HepG2 (cell line): ENCODE data around the gene PPM1G. TPM values are rescaled to one million over a fixed set of nuclear protein-coding genes. Genes with fewer than 3 reads are reported as not detected.
A peak's percentile ranks its signal among the peaks of the same experiment; 100 is the strongest.

Source experiments
- ADNP ChIP-seq: sonication (generic); formaldehyde crosslinking; IDR thresholded peaks from 2 replicates; pipeline ENCODE4 v1.4.0; 2020; ENCODE audit warnings: missing genetic modification reagents
- CC2D1A ChIP-seq: sonication (generic); formaldehyde crosslinking; IDR thresholded peaks from 2 replicates; pipeline ENCODE4 v1.8.1; 2023; ENCODE audit warnings: mild to moderate bottlenecking, missing genetic modification reagents
- CREB1 ChIP-seq, 2 experiments: fragments of 450-650 bp in 1 of 2; IDR thresholded peaks; 2 replicates each; pipeline ENCODE4 v1.6.1; 2016 to 2017; ENCODE audit warnings: control low read depth in 1 of 2, mild to moderate bottlenecking in 1 of 2, missing compliant biosample characterization in 1 of 2, missing genetic modification characterization in 1 of 2
- GMEB1 ChIP-seq: sonication (generic); formaldehyde crosslinking; IDR thresholded peaks from 2 replicates; pipeline ENCODE4 v1.5.1; 2020; ENCODE audit warnings: missing genetic modification reagents, mild to moderate bottlenecking, borderline replicate concordance
- HES4 ChIP-seq: sonication (generic); formaldehyde crosslinking; IDR thresholded peaks from 2 replicates; pipeline ENCODE4 v1.9.0; 2021; ENCODE audit warnings: mild to moderate bottlenecking, missing genetic modification reagents, borderline replicate concordance
- HIVEP1 ChIP-seq: sonication (generic); formaldehyde crosslinking; IDR thresholded peaks from 2 replicates; pipeline ENCODE4 v1.4.0; 2020; ENCODE audit warnings: mild to moderate bottlenecking, missing genetic modification reagents
- HNF4A ChIP-seq: sonication (generic); formaldehyde crosslinking; IDR thresholded peaks from 2 replicates; pipeline ENCODE4 v1.4.0; 2020; ENCODE audit warnings: missing genetic modification reagents
- HOXA9 ChIP-seq: sonication (generic); formaldehyde crosslinking; IDR thresholded peaks from 2 replicates; pipeline ENCODE4 v1.8.1; 2022; ENCODE audit warnings: missing genetic modification reagents, mild to moderate bottlenecking, moderate library complexity, borderline replicate concordance
- PAWR ChIP-seq: sonication (generic); formaldehyde crosslinking; IDR thresholded peaks from 2 replicates; pipeline ENCODE4 v1.4.0; 2020; ENCODE audit warnings: missing genetic modification reagents, mild to moderate bottlenecking, borderline replicate concordance
- RCOR2 ChIP-seq: IDR thresholded peaks from 2 replicates; pipeline ENCODE4 v1.6.1; 2016; ENCODE audit warnings: missing biosample characterization, missing genetic modification reagents
- SCMH1 ChIP-seq: sonication (generic); formaldehyde crosslinking; IDR thresholded peaks from 2 replicates; pipeline ENCODE4 v1.9.0; 2021; ENCODE audit warnings: missing genetic modification reagents, mild to moderate bottlenecking, borderline replicate concordance
- SMAD9 ChIP-seq: sonication (generic); formaldehyde crosslinking; IDR thresholded peaks from 2 replicates; pipeline ENCODE4 v1.5.1; 2020; ENCODE audit warnings: mild to moderate bottlenecking, missing genetic modification reagents
- SOX5 ChIP-seq: IDR thresholded peaks from 2 replicates; pipeline ENCODE4 v1.6.1; 2016; ENCODE audit warnings: borderline replicate concordance
- ZC3H4 ChIP-seq: sonication (generic); formaldehyde crosslinking; IDR thresholded peaks from 2 replicates; pipeline ENCODE4 v1.4.0; 2020; ENCODE audit warnings: missing genetic modification reagents, borderline replicate concordance
- ZFP91 ChIP-seq: sonication (generic); formaldehyde crosslinking; IDR thresholded peaks from 2 replicates; pipeline ENCODE4 v1.9.0; 2022; ENCODE audit warnings: missing genetic modification reagents, mild to moderate bottlenecking, borderline replicate concordance
- ZNF30 ChIP-seq: sonication (generic); formaldehyde crosslinking; IDR thresholded peaks from 2 replicates; pipeline ENCODE4 v1.5.0; 2020; ENCODE audit warnings: mild to moderate bottlenecking, missing genetic modification reagents
- ZNF549 ChIP-seq: sonication (generic); formaldehyde crosslinking; IDR thresholded peaks from 2 replicates; pipeline ENCODE4 v1.5.0; 2020; ENCODE audit warnings: missing genetic modification reagents
- ZNF556 ChIP-seq: sonication (generic); formaldehyde crosslinking; IDR thresholded peaks from 2 replicates; pipeline ENCODE4 v1.4.0; 2020; ENCODE audit warnings: mild to moderate bottlenecking, missing genetic modification reagents, borderline replicate concordance
- ZSCAN25 ChIP-seq: sonication (generic); formaldehyde crosslinking; IDR thresholded peaks from 2 replicates; pipeline ENCODE4 v1.8.0; 2022; ENCODE audit warnings: mild to moderate bottlenecking, missing genetic modification reagents
- ZSCAN9 ChIP-seq: IDR thresholded peaks from 2 replicates; pipeline ENCODE4 v1.6.1; 2016; ENCODE audit warnings: borderline replicate concordance
- polyA plus RNA-seq, 8 experiments: library from polyadenylated mRNA; depleted of rRNA in 3 of 8; stranded (reverse) in 7 of 8; unstranded in 1 of 8; fragments of >200 nt; fragmentation: Illumina TruSeq in 4 of 8; extraction: Trizol in 4 of 8; gene quantifications; 2 replicates each; pipeline versions ENCODE4 v1.2.1 to v1.2.3, GENCODE V29; 2011 to 2016; ENCODE audit warnings: low read depth in 4 of 8, missing spikeins in 1 of 8, mixed read lengths in 1 of 8; ENCODE audit not compliant: insufficient read depth in 1 of 8
- total RNA-seq, 5 experiments: library from RNA; depleted of rRNA; stranded (reverse); fragments of >200 nt; fragmentation: Illumina TruSeq; extraction: Trizol; gene quantifications; 2 replicates each; pipeline ENCODE4 v1.2.3, GENCODE V29; 2016; ENCODE audit warnings: low read depth in 1 of 5
- TF ChIP-seq, protein P1 (sequence below): sonication (generic); formaldehyde crosslinking; IDR thresholded peaks from 2 replicates; pipeline ENCODE4 v1.9.0; 2021; ENCODE audit warnings: missing genetic modification reagents, mild to moderate bottlenecking, borderline replicate concordance
- TF ChIP-seq, protein P2 (sequence below): IDR thresholded peaks from 2 replicates; pipeline ENCODE4 v1.6.1; 2012; ENCODE audit warnings: inconsistent platforms
- TF ChIP-seq, protein P3 (sequence below): sonication (generic); formaldehyde crosslinking; IDR thresholded peaks from 2 replicates; pipeline ENCODE4 v1.5.1; 2020; ENCODE audit warnings: mild to moderate bottlenecking, moderate library complexity, missing genetic modification reagents

PPM1G gene
- total and polyA plus RNA-seq, 2 of the 13 experiments (the other 11 are each of a cell fraction or from before 2014, with no cell fraction given) = 58.2 to 213 TPM

GRCh38 chr2:27370026-27370815 lies 39.2 kb downstream of the PPM1G start, which contains the start of the genes EIF2B4 and SNX17 (continued):
- TF ChIP-seq, protein P1, sequence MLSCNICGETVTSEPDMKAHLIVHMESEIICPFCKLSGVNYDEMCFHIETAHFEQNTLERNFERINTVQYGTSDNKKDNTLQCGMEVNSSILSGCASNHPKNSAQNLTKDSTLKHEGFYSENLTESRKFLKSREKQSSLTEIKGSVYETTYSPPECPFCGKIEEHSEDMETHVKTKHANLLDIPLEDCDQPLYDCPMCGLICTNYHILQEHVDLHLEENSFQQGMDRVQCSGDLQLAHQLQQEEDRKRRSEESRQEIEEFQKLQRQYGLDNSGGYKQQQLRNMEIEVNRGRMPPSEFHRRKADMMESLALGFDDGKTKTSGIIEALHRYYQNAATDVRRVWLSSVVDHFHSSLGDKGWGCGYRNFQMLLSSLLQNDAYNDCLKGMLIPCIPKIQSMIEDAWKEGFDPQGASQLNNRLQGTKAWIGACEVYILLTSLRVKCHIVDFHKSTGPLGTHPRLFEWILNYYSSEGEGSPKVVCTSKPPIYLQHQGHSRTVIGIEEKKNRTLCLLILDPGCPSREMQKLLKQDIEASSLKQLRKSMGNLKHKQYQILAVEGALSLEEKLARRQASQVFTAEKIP = no peak
- TF ChIP-seq RCOR2 (CRISPR knock-in tag) = peak; percentile 56; the same call in 1 of the 2 replicates
- peak; percentile 98 for TF ChIP-seq ZFP91 (CRISPR knock-in tag)
- TF ChIP-seq CC2D1A (CRISPR knock-in tag) = peak; percentile 98
- TF ChIP-seq SMAD9 = 0 out of 2 replicates have a peak, but pooled peaks have one; percentile 12
- TF ChIP-seq, protein P2, sequence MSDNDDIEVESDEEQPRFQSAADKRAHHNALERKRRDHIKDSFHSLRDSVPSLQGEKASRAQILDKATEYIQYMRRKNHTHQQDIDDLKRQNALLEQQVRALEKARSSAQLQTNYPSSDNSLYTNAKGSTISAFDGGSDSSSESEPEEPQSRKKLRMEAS = peak; percentile 90
- TF ChIP-seq CREB1 (IDR thresholded peaks at IDR 0.05) = peak; percentile 85
- peak; percentile 96 for TF ChIP-seq CREB1 (CRISPR knock-in tag; IDR thresholded peaks at IDR 0.05)
- TF ChIP-seq, protein P3, sequence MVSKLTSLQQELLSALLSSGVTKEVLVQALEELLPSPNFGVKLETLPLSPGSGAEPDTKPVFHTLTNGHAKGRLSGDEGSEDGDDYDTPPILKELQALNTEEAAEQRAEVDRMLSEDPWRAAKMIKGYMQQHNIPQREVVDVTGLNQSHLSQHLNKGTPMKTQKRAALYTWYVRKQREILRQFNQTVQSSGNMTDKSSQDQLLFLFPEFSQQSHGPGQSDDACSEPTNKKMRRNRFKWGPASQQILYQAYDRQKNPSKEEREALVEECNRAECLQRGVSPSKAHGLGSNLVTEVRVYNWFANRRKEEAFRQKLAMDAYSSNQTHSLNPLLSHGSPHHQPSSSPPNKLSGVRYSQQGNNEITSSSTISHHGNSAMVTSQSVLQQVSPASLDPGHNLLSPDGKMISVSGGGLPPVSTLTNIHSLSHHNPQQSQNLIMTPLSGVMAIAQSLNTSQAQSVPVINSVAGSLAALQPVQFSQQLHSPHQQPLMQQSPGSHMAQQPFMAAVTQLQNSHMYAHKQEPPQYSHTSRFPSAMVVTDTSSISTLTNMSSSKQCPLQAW = peak; percentile 98
- TF ChIP-seq PAWR (CRISPR knock-in tag) = no peak
- peak; percentile 73; the same call in 1 of the 2 replicates for TF ChIP-seq ZNF30
- peak; percentile 70 for TF ChIP-seq HIVEP1 (CRISPR knock-in tag)
- TF ChIP-seq HES4 = peak; percentile 77; the same call in 1 of the 2 replicates
- no peak for TF ChIP-seq ADNP (CRISPR knock-in tag)
- peak; percentile 78 for TF ChIP-seq ZNF549 (CRISPR knock-in tag)
- TF ChIP-seq SCMH1 (CRISPR knock-in tag) = no peak
- TF ChIP-seq GMEB1 = peak; percentile 100
- peak; percentile 78 for TF ChIP-seq SOX5 (CRISPR knock-in tag)
- TF ChIP-seq HNF4A (CRISPR knock-in tag) = peak; percentile 51; the same call in 1 of the 2 replicates
- TF ChIP-seq ZSCAN25 (CRISPR knock-in tag) = peak; percentile 68; the same call in 1 of the 2 replicates
- TF ChIP-seq HOXA9 (CRISPR knock-in tag) = peak; percentile 50
- 0 out of 2 replicates have a peak, but pooled peaks have one; percentile 44 for TF ChIP-seq ZC3H4 (CRISPR knock-in tag)
- peak; percentile 99 for TF ChIP-seq ZNF556
- TF ChIP-seq ZSCAN9 (CRISPR knock-in tag) = peak; percentile 86
